Measurements from ENCODE around the gene NELL2.
"Not testable (repeated sequence)": the region's sequence is repeated elsewhere in the genome, so short reads cannot be mapped to it uniquely, and the experiment has no call there.

Gene NELL2

GRCh38 chr12:44696542-44696941 lies 179.6 kb downstream of the NELL2 start:
- no peaks in the 10 kb centered on the region for H3K27me3 Mint-ChIP-seq (ENCODE audit: low read depth)
- H3K36me3 Mint-ChIP-seq (ENCODE audit: low read depth), result no peaks in the 10 kb centered on the region
- H3K4me3 Mint-ChIP-seq, result no peak overlapping the region
- no peak for TF ChIP-seq CTCF (IDR thresholded peaks at IDR 0.05; ENCODE audit: unreplicated experiment in 3 of 3)
- no peaks in the 10 kb centered on the region for H3K4me1 Mint-ChIP-seq
- no peaks in the 10 kb centered on the region for H3K9me3 Mint-ChIP-seq
- H3K27ac Mint-ChIP-seq, result no peak overlapping the region

GRCh38 chr12:44694017-44694416 lies 182.1 kb downstream of the NELL2 start:
- no peaks in the 10 kb centered on the region for H3K9me3 Mint-ChIP-seq

GRCh38 chr12:44689587-44689986 lies 186.5 kb downstream of the NELL2 start:
- peaks cover 10% of the 10 kb centered on the region for H3K9me3 Mint-ChIP-seq

More at GRCh38 chr12:44694017-44694416, 182.1 kb downstream of the NELL2 start:
- H3K27me3 Mint-ChIP-seq (ENCODE audit: low read depth), result no peaks in the 10 kb centered on the region
- H3K36me3 Mint-ChIP-seq (ENCODE audit: low read depth), result no peaks in the 10 kb centered on the region
- H3K27ac Mint-ChIP-seq, result no peak overlapping the region
- TF ChIP-seq CTCF (IDR thresholded peaks at IDR 0.05; ENCODE audit: unreplicated experiment in 3 of 3), result no peak
- no peaks in the 10 kb centered on the region for H3K4me1 Mint-ChIP-seq
- no peak overlapping the region for H3K4me3 Mint-ChIP-seq

GRCh38 chr12:44686821-44687432 lies 189.2 kb downstream of the NELL2 start:
- H3K36me3 Mint-ChIP-seq (ENCODE audit: low read depth); H3K27me3 Mint-ChIP-seq (ENCODE audit: low read depth); H3K27ac Mint-ChIP-seq; H3K4me3 Mint-ChIP-seq; H3K4me1 Mint-ChIP-seq: not testable (repeated sequence)
- peaks cover 13% of the 10 kb centered on the region for H3K9me3 Mint-ChIP-seq

More at GRCh38 chr12:44689587-44689986, 186.5 kb downstream of the NELL2 start:
- Mint-ChIP-seq H3K4me1 (no peaks in the 10 kb centered on the region), H3K27me3 (ENCODE audit: low read depth) (no peaks in the 10 kb centered on the region), H3K4me3 (no peak overlapping the region), H3K36me3 (ENCODE audit: low read depth) (peaks cover 5% of the 10 kb centered on the region), H3K27ac (no peak overlapping the region)
- TF ChIP-seq CTCF (IDR thresholded peaks at IDR 0.05; ENCODE audit: unreplicated experiment in 3 of 3), result no peak

GRCh38 chr12:44677724-44678123 lies 198.4 kb downstream of the NELL2 start:
- no peak overlapping the region for H3K27ac Mint-ChIP-seq
- no peaks in the 10 kb centered on the region for H3K36me3 Mint-ChIP-seq (ENCODE audit: low read depth)

GRCh38 chr12:44674875-44675274 lies 201.2 kb downstream of the NELL2 start:
- Mint-ChIP-seq H3K9me3 (peaks cover 6% of the 10 kb centered on the region), H3K27ac (no peak overlapping the region)
- TF ChIP-seq CTCF (IDR thresholded peaks at IDR 0.05; ENCODE audit: unreplicated experiment in 3 of 3), result no peak

More at GRCh38 chr12:44677724-44678123, 198.4 kb downstream of the NELL2 start:
- no peaks in the 10 kb centered on the region for H3K9me3 Mint-ChIP-seq
- no peaks in the 10 kb centered on the region for H3K27me3 Mint-ChIP-seq (ENCODE audit: low read depth)
- no peak for TF ChIP-seq CTCF (IDR thresholded peaks at IDR 0.05; ENCODE audit: unreplicated experiment in 3 of 3)
- no peak overlapping the region for H3K4me3 Mint-ChIP-seq
- no peaks in the 10 kb centered on the region for H3K4me1 Mint-ChIP-seq

More at GRCh38 chr12:44674875-44675274, 201.2 kb downstream of the NELL2 start:
- Mint-ChIP-seq H3K36me3 (ENCODE audit: low read depth) (no peaks in the 10 kb centered on the region), H3K4me1 (no peaks in the 10 kb centered on the region), H3K27me3 (ENCODE audit: low read depth) (no peaks in the 10 kb centered on the region), H3K4me3 (no peak overlapping the region)

Measured in nephron (organoid).